ENCODE results near the gene ACSM3.
"Not testable (repeated sequence)": the region's sequence is repeated elsewhere in the genome, so short reads cannot be mapped to it uniquely, and the experiment has no call there.

The ACSM3 gene

DNA sequence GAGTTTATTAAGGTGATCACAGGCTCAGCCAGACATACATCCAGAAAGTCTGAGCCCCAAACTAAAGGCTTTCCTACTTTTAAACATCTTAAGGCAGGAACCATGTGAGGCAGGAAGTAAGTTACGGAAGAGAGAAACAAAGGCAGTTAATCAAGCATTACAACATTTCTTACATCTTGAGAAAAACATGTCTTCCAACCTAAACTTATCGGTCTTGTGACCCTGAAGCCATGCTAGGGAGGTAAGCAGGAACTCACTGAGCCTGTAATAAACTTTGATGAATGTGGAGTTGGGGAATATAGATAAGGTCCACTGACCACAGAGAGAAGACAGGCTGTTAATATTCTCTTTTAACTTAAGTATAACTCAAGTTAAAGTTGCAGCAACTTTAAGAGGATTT lies 3.5 kb upstream of the ACSM3 start:
- H3K4me3 ChIP-seq (ENCODE audit: low read length), result no peak overlapping the region
- no peak overlapping the region for H3K9ac ChIP-seq (ENCODE audit: low read length)
- no peaks in the 10 kb centered on the region for H3K27me3 ChIP-seq (ENCODE audit: control insufficient read depth, insufficient read depth, low read length)
- no peaks in the 10 kb centered on the region for H3K4me1 ChIP-seq (ENCODE audit: control insufficient read depth, low read depth, low read length)
- H3K27ac ChIP-seq (ENCODE audit: low read length), result no peak overlapping the region
- no peaks in the 10 kb centered on the region for H3K9me3 ChIP-seq (ENCODE audit: control insufficient read depth, low read depth, low read length)
- no peaks in the 10 kb centered on the region for H3K36me3 ChIP-seq (ENCODE audit: control insufficient read depth, low read depth, low read length)

DNA sequence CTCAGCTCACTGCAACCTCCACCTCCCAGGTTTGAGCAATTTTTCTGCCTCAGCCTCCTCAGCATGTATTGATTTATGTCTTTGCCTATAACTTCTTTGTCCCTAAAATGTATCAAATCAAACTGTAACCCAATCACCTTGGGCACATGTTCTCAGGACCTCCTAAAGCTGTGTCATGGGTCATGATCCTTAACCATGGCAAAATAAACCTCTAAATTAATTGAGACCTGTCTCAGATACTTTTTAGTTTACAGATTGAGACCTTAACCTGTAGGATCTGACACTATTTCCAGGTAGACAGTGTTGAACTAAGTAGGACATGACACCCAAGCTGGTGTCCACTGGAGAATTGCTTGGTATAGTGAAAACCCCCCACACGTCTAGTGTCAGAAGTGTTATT lies 2.6 kb upstream of the ACSM3 start:
- no peak overlapping the region for H3K27ac ChIP-seq (ENCODE audit: low read length)
- no peak overlapping the region for H3K4me3 ChIP-seq (ENCODE audit: low read length)
- H3K9ac ChIP-seq (ENCODE audit: low read length), result no peak overlapping the region
- no peaks in the 10 kb centered on the region for H3K36me3 ChIP-seq (ENCODE audit: control insufficient read depth, low read depth, low read length)
- H3K4me1 ChIP-seq (ENCODE audit: control insufficient read depth, low read depth, low read length), result no peaks in the 10 kb centered on the region
- no peaks in the 10 kb centered on the region for H3K27me3 ChIP-seq (ENCODE audit: control insufficient read depth, insufficient read depth, low read length)
- no peaks in the 10 kb centered on the region for H3K9me3 ChIP-seq (ENCODE audit: control insufficient read depth, low read depth, low read length)

- H3K27ac ChIP-seq (ENCODE audit: low read length), result no peak overlapping the region
- no peaks in the 10 kb centered on the region for H3K36me3 ChIP-seq (ENCODE audit: control insufficient read depth, low read depth, low read length)
- H3K4me3 ChIP-seq (ENCODE audit: low read length), result no peak overlapping the region
- no peaks in the 10 kb centered on the region for H3K4me1 ChIP-seq (ENCODE audit: control insufficient read depth, low read depth, low read length)
- H3K9me3 ChIP-seq (ENCODE audit: control insufficient read depth, low read depth, low read length), result no peaks in the 10 kb centered on the region
- no peaks in the 10 kb centered on the region for H3K27me3 ChIP-seq (ENCODE audit: control insufficient read depth, insufficient read depth, low read length)
- H3K9ac ChIP-seq (ENCODE audit: low read length), result no peak overlapping the region
Measured at GRCh38 chr16:20762404-20763123, 1.2 kb upstream of the ACSM3 start.

- H3K27ac ChIP-seq (ENCODE audit: low read length); H3K9ac ChIP-seq (ENCODE audit: low read length); H3K9me3 ChIP-seq (ENCODE audit: control insufficient read depth, low read depth, low read length); H3K4me1 ChIP-seq (ENCODE audit: control insufficient read depth, low read depth, low read length); H3K36me3 ChIP-seq (ENCODE audit: control insufficient read depth, low read depth, low read length); H3K27me3 ChIP-seq (ENCODE audit: control insufficient read depth, insufficient read depth, low read length); H3K4me3 ChIP-seq (ENCODE audit: low read length): not testable (repeated sequence)
Measured at GRCh38 chr16:20764448-20764847, 634 bp downstream of the ACSM3 start.

GRCh38 chr16:20765732-20766131 lies 1.9 kb downstream of the ACSM3 start:
- Histone ChIP-seq H3K9me3 (ENCODE audit: control insufficient read depth, low read depth, low read length) (no peaks in the 10 kb centered on the region), H3K36me3 (ENCODE audit: control insufficient read depth, low read depth, low read length) (no peaks in the 10 kb centered on the region), H3K27me3 (ENCODE audit: control insufficient read depth, insufficient read depth, low read length) (no peaks in the 10 kb centered on the region), H3K9ac (ENCODE audit: low read length) (no peak overlapping the region), H3K4me1 (ENCODE audit: control insufficient read depth, low read depth, low read length) (no peaks in the 10 kb centered on the region), H3K27ac (ENCODE audit: low read length) (no peak overlapping the region), H3K4me3 (ENCODE audit: low read length) (no peak overlapping the region)

DNA sequence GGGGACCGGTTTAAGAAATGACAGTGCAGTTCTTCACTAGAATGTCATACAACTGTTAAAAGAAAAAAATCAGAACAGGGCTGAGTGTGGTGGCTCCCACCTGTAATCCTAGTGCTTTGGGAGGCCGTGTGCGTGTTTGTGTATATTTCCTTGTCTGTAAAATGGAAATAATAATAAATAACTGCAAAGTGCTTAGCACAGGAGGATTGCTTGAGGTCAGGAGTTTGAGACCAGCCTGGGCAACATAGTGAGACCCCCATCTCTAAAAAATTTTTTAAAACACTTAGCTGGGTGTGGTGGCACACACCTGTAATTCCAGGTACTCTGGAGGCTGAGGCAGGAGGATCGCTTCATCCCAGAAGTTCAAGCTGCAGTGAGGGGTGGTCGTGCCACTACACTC lies 2.5 kb downstream of the ACSM3 start:
- no peaks in the 10 kb centered on the region for H3K4me1 ChIP-seq (ENCODE audit: control insufficient read depth, low read depth, low read length)
- H3K36me3 ChIP-seq (ENCODE audit: control insufficient read depth, low read depth, low read length), result no peaks in the 10 kb centered on the region
- no peak overlapping the region for H3K27ac ChIP-seq (ENCODE audit: low read length)
- no peaks in the 10 kb centered on the region for H3K9me3 ChIP-seq (ENCODE audit: control insufficient read depth, low read depth, low read length)
- H3K9ac ChIP-seq (ENCODE audit: low read length), result no peak overlapping the region
- no peak overlapping the region for H3K4me3 ChIP-seq (ENCODE audit: low read length)
- no peaks in the 10 kb centered on the region for H3K27me3 ChIP-seq (ENCODE audit: control insufficient read depth, insufficient read depth, low read length)

- Histone ChIP-seq H3K36me3 (ENCODE audit: control insufficient read depth, low read depth, low read length) (no peaks in the 10 kb centered on the region), H3K27me3 (ENCODE audit: control insufficient read depth, insufficient read depth, low read length) (no peaks in the 10 kb centered on the region), H3K9me3 (ENCODE audit: control insufficient read depth, low read depth, low read length) (no peaks in the 10 kb centered on the region), H3K27ac (ENCODE audit: low read length) (no peak overlapping the region), H3K4me3 (ENCODE audit: low read length) (no peak overlapping the region), H3K4me1 (ENCODE audit: control insufficient read depth, low read depth, low read length) (no peaks in the 10 kb centered on the region), H3K9ac (ENCODE audit: low read length) (no peak overlapping the region)
Measured at GRCh38 chr16:20767577-20767976, 3.8 kb downstream of the ACSM3 start.

DNA sequence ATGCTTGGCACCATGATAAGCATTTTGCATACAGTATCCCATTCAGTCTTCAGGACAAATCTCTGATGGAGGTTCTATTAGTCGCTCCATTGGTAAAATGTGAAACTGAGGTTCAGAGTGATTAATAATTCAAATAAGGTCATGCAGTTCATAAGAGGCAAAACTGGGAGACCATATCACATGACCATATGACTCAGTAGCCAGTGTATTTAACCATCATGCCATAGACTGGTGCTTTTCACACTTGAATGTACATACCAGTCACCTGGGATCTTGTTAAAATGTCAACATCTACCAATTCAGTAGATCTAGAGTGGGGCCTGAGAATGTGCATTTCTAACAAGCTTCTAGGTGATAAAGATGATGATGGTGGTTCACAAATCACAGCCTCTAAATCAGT lies 4.3 kb downstream of the ACSM3 start:
- H3K4me1 ChIP-seq (ENCODE audit: control insufficient read depth, low read depth, low read length), result no peaks in the 10 kb centered on the region
- no peak overlapping the region for H3K27ac ChIP-seq (ENCODE audit: low read length)
- H3K4me3 ChIP-seq (ENCODE audit: low read length), result no peak overlapping the region
- H3K36me3 ChIP-seq (ENCODE audit: control insufficient read depth, low read depth, low read length), result no peaks in the 10 kb centered on the region
- H3K9ac ChIP-seq (ENCODE audit: low read length), result no peak overlapping the region
- no peaks in the 10 kb centered on the region for H3K9me3 ChIP-seq (ENCODE audit: control insufficient read depth, low read depth, low read length)
- no peaks in the 10 kb centered on the region for H3K27me3 ChIP-seq (ENCODE audit: control insufficient read depth, insufficient read depth, low read length)

DNA sequence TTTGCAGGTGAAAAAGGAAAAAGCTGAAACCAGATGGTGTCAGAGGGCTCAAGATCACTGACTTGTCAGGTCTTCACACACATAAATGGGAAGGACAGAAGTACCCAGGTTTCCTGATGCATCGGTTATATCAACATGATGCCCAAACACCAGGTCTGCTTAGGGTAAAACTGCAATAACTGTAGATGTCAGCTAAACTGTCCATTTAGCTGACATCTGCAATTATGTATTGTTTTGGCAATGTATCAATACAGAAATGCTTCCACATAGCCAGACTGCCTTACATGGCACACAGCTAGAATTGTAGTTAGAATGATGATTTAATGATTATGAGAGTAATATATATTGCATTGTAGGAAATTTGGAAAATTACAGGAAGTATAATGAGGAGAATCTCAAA lies 5.0 kb downstream of the ACSM3 start:
- H3K36me3 ChIP-seq (ENCODE audit: control insufficient read depth, low read depth, low read length), result no peaks in the 10 kb centered on the region
- H3K4me1 ChIP-seq (ENCODE audit: control insufficient read depth, low read depth, low read length), result no peaks in the 10 kb centered on the region
- H3K4me3 ChIP-seq (ENCODE audit: low read length), result no peak overlapping the region
- H3K9me3 ChIP-seq (ENCODE audit: control insufficient read depth, low read depth, low read length), result no peaks in the 10 kb centered on the region
- H3K27ac ChIP-seq (ENCODE audit: low read length), result no peak overlapping the region
- no peak overlapping the region for H3K9ac ChIP-seq (ENCODE audit: low read length)
- no peaks in the 10 kb centered on the region for H3K27me3 ChIP-seq (ENCODE audit: control insufficient read depth, insufficient read depth, low read length)

- Histone ChIP-seq H3K36me3 (ENCODE audit: control insufficient read depth, low read depth, low read length) (no peaks in the 10 kb centered on the region), H3K27ac (ENCODE audit: low read length) (no peak overlapping the region), H3K27me3 (ENCODE audit: control insufficient read depth, insufficient read depth, low read length) (no peaks in the 10 kb centered on the region), H3K9me3 (ENCODE audit: control insufficient read depth, low read depth, low read length) (no peaks in the 10 kb centered on the region), H3K4me1 (ENCODE audit: control insufficient read depth, low read depth, low read length) (no peaks in the 10 kb centered on the region), H3K4me3 (ENCODE audit: low read length) (no peak overlapping the region), H3K9ac (ENCODE audit: low read length) (no peak overlapping the region)
Measured at GRCh38 chr16:20773679-20774078, 9.9 kb downstream of the ACSM3 start.

DNA sequence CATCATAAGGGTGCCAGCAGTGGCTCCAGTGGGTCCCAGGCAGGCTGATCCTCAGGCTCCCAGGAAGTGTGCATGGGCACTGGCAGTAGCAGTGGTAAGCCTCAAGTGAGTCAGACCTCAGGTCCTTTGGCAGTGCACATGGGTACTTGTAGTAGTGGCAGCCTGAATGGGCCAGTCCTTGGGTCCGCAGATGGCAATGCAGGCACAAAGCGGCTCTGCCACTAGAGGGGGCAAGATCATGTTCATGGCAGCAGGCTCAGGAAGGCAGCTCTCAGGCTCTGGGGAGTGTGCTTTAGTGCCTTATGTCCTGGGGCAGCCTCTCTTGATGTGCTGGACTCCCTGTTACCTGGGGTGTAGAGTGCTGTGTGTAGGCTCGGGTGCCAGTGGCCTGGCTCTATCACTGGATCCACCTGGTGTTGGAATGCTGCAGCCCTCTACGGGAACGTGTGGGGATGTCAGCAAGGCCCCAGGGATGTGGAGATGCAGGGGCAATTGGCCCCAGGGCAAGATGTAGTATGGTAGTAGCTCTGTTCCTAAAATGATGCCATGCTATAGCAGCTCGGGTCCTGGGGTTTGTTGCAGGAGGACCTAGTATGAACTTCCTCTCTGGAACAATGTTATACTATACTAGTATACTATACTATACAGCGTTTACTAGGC lies 11.0 kb downstream of the ACSM3 start:
- Histone ChIP-seq H3K9ac (ENCODE audit: low read length) (no peak overlapping the region), H3K9me3 (ENCODE audit: control insufficient read depth, low read depth, low read length) (no peaks in the 10 kb centered on the region), H3K27ac (ENCODE audit: low read length) (no peak overlapping the region), H3K4me3 (ENCODE audit: low read length) (no peak overlapping the region), H3K4me1 (ENCODE audit: control insufficient read depth, low read depth, low read length) (no peaks in the 10 kb centered on the region), H3K27me3 (ENCODE audit: control insufficient read depth, insufficient read depth, low read length) (no peaks in the 10 kb centered on the region), H3K36me3 (ENCODE audit: control insufficient read depth, low read depth, low read length) (no peaks in the 10 kb centered on the region)

DNA sequence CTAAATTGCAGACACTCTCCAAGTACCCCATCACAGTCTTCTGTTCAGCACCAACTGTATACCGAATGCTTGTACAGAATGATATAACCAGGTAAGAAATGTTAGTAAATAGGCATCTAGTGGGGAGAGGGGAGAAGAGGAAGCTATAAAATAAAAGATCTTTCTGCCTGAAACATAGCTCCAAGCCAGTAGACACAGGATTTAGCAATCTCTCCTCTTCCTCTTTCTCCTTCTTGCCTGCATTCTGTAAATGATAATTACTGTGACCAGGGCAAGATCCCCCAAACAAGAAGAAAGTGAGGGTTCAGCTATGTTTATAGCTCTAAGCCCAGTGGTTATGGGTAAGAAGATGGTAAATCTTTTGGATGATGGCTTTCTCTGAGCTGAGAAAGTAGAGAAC lies 17.9 kb downstream of the ACSM3 start:
- no peak overlapping the region for H3K27ac ChIP-seq (ENCODE audit: low read length)
- H3K9me3 ChIP-seq (ENCODE audit: control insufficient read depth, low read depth, low read length), result no peaks in the 10 kb centered on the region
- H3K4me1 ChIP-seq (ENCODE audit: control insufficient read depth, low read depth, low read length), result no peaks in the 10 kb centered on the region
- no peak overlapping the region for H3K4me3 ChIP-seq (ENCODE audit: low read length)
- no peaks in the 10 kb centered on the region for H3K36me3 ChIP-seq (ENCODE audit: control insufficient read depth, low read depth, low read length)
- H3K9ac ChIP-seq (ENCODE audit: low read length), result no peak overlapping the region
- no peaks in the 10 kb centered on the region for H3K27me3 ChIP-seq (ENCODE audit: control insufficient read depth, insufficient read depth, low read length)
